Spleen (tissue), 7 donors: ENCODE results near the gene NPR2.

Source experiments
- POLR2A ChIP-seq, 3 donors: fragments of 450-650 bp; IDR thresholded peaks; one replicate each; pipeline ENCODE4 v1.5.1; 2017; ENCODE audit warnings: antibody characterized with exemption in 3 of 3, mild to moderate bottlenecking in 1 of 3
- TF ChIP-seq, protein P1 (sequence below), 11 experiments: fragments of 200-600 bp in 7 of 11; fragments of 450-650 bp in 4 of 11; sonication (generic) in 4 of 11; IDR thresholded peaks in 8 of 11; conservative IDR thresholded peaks in 3 of 11; 1 replicate in 7 of 11; 2 replicates in 4 of 11; pipeline versions ENCODE4 v1.4.0 to v1.8.0; 2016 to 2021; ENCODE audit warnings: antibody characterized with exemption in 11 of 11, inconsistent platforms in 4 of 11, mild to moderate bottlenecking in 1 of 11
- donor health status: DM: no; HTN: no; CAD: no; lungs with moderate emphysema.
- donor health status: DM: no; HTN: no; CAD: no.
- donor health status: DM: no; HTN: no; CAD: no.

DNA sequence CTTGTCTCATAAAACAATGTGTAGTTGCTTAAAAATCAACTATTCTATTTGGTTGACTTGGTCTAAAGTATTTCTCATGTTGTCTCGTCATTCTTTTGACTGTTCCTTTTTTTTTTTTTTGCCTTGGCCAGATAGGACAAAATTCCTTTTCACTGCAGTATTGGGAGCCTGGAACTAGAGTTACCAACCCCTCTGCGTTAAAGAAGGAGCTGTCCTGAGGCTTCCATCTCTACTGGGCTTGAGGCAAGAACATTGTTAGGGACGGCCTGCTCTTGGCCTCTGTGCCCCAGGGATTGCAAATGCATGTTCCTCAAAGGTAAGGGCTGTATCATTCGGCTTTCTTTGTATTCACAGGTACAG, 1.4 kb upstream of the NPR2 start:
- TF ChIP-seq, protein P1, sequence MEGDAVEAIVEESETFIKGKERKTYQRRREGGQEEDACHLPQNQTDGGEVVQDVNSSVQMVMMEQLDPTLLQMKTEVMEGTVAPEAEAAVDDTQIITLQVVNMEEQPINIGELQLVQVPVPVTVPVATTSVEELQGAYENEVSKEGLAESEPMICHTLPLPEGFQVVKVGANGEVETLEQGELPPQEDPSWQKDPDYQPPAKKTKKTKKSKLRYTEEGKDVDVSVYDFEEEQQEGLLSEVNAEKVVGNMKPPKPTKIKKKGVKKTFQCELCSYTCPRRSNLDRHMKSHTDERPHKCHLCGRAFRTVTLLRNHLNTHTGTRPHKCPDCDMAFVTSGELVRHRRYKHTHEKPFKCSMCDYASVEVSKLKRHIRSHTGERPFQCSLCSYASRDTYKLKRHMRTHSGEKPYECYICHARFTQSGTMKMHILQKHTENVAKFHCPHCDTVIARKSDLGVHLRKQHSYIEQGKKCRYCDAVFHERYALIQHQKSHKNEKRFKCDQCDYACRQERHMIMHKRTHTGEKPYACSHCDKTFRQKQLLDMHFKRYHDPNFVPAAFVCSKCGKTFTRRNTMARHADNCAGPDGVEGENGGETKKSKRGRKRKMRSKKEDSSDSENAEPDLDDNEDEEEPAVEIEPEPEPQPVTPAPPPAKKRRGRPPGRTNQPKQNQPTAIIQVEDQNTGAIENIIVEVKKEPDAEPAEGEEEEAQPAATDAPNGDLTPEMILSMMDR (IDR thresholded peaks at IDR 0.05 in 8 of 11, conservative IDR thresholded peaks at IDR 0.05 in 3 of 11), result no peak
- no peak for TF ChIP-seq POLR2A (IDR thresholded peaks at IDR 0.05)
